Measurements from ENCODE around the gene NAP1L1. TPM values are rescaled to one million over a fixed set of nuclear protein-coding genes. Genes with fewer than 3 reads are reported as not detected.

Gene NAP1L1
- total RNA-seq, 1 experiment from 2014 or later = 260 TPM

DNA sequence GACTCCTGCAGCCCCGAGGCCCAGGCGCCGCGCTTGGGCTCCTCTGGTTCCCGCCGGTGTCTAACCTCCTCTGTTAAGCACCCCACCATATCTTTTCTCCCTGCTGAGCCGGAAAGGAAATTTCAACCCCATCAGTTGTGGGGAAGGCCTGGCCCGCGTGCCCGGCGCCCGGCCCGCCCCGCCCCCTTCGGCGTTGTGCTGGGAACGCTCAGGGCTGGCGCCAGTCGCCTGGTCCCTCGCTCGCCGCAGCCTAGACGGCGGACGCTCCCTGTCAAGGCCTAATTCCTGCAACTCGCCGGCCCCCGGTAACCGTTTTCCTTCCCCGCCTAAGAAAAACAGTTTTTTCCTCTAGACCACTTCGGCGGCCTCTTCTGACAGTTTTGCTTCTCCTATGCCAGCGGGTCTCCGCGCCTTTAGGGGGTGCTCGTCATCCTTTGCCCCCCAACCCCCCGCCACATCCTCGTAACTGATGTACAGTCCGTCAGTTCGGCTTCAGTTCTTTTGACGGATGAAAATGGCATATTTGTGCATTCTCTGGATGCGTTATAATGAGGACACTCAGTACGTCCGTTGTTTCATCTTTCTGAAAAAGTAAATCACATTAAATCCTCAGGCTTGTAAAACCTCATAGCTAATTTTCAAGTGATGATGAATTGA is 506 bp upstream of the NAP1L1 start:
- no peak for DNase-seq (ENCODE audit: low read depth)

DNA sequence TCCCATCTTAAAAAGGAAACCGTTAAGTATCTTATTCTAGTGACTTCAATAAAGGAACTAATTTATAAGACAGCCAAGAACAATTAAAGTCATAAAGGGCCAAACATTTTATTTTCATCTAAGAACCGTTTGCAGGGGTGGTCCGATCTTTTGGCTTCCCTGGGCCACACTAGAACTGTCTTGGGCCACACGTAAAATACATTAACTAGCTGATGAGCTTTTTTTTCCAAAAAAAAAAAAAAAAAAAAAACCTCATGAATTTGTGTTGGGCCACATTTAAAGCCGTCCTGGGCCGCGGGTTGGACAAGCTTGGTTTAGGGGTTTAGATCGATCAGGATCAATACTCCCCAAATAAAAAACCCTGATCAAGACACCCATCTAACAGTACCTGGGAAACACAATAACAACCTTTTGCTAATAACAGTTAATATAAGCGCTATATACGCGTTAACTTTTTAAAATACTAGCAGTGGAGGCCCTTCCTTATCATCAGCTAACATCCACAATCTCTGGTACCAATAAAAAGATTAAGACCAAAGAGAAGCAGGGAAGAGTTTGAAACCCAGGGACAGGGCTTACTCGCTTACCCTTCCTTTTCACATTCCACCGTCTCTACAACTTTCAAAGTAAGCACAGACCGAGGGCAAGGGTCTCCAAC is 1.1 kb downstream of the NAP1L1 start:
- DNase-seq (ENCODE audit: low read depth) = no peak

DNA sequence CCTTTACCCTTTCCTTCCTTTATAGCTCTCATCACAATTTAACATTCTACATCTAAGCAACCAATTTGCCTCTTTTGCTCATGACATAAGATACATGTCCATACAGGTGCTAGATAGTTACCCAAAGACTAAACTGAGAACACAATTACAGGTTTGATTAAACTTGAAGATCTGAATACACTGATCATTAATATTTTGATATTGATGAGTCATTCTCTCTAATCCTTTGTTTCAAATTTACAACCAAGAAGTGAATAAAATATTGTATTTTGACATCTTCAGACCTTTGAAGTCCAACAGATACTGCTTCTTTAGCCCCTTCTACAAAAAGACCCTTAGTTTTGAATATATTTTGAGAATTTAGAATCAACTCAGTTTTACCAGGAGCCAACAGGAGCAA is 2.6 kb downstream of the NAP1L1 start:
- DNase-seq (ENCODE audit: low read depth) = no peak

DNA sequence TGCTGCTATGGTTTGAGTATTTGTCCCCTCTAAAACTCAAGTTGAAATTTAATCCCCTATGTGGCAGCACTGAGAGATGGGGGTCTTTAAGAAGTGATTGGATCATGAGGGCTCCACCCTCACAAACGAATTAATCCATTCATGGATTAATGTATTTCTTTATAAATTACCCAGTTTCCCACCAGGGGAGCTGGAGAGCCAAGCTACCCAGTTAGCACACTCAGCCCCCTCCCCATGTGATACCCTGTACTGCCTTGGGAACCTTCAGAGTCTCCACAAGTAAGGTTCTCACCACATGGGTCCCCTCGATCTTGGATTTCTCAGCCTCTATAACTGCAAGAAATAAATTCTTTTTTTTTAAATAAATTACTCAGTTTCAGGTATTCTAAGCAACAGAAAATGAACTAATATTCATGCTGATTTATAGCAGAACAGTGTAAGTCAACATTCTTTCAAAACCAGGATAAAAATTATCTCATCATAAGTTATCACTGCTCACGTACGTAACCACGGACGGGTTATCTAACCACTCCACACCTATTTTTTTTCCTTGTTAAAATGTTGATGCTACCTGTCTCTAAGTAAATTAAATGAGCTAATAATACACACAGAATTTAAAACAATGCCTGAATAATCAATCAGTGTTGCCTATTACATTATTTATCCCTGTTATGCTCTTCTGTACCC is 3.6 kb downstream of the NAP1L1 start:
- no peak for DNase-seq (ENCODE audit: low read depth)

DNA sequence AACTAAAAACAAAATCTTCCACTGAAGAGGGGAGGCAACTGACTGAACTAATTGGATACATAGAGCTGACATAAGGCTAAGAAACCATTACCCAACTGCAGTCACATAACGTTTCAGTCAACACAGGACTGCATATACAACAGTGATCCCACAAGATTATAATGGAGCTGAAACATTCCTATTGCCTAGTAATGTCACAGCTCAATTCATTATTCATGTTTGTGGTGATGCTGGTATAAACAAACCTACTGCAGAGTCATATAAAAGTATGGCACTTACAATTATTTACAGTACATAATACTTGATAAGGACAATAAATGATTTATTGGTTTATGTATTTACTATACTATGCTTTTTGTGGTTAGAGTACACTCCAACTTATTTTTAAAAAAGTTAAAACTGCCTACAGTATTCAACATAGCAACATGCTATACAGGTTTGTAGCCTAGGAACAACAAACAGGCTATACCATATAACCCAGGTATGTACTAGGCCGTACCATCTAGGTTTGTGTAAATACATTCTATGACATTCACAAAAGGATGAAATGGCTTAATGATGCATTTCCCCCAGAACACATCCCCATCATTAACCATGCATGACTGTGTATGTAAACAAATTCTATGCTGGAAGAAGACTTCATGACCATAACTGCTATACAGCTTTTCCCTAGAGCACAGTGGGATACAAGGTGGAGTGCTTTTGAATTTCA is 4.3 kb downstream of the NAP1L1 start:
- DNase-seq (ENCODE audit: low read depth) = peak; percentile 76

DNA sequence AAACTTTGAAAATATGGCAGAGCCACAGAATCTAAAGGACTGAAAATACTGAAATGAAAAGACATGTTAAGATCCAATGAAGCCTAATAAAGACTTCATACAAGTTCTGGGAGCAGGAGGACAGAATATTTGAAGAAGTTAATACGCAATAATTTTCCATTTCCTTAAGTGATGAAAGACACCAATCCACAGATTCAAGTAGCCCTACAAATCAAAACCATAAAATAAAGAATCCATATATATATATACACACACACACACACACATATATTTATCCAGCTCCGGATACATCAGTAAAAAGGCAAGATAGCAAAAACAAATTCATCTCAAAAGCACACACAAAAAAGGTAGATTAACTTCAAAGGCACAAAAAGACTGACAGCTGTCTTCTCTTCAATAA is 5.7 kb downstream of the NAP1L1 start:
- DNase-seq (ENCODE audit: low read depth) = no peak

DNA sequence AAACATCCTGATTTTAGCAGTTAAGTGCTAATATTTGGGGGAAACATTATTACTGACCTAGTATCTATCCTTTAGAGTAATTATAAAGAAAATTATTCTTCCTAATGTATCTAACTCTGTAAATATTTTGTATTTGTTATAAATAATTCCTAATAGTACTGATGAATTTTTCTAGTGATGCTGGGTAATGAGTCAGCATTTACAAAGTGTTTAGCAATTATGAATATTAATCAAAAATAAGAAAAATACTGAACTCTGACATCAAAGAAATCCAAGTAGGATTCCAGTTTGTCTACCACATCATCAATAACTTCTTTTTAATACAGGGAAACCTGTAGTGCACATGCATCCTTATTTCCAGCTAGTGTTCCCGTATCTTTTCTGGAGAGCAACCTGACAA is 9.0 kb downstream of the NAP1L1 start:
- no peak for DNase-seq (ENCODE audit: low read depth)

DNA sequence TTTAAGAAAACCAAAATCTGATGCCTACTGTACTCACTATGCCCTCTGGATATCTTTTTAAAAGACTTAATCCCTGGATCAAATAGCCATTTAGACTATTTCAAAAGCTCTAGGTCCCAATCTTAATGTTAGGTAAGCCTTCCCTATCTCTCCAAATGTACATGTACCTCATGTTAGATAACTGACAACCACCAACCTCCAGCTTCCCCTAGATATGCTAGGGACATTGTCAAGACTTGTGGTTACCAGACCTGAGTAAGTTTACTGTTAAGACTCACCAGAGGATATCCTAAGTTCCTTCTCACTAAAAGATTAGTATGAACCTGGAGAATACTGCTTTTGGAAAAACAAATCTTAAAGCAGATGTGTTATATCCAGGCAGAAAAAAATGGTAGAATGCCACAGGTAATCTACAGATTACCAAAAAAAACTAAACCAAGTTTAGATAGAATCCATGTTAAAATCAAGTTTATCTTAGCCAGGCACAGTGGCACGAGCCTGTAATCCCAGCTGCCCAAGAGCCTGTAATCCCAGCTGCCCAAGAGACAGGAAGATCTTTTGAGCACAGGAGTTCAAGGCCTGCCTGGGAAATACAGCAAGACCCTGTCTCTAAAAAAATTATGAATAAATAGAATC is 9.7 kb downstream of the NAP1L1 start:
- no peak for DNase-seq (ENCODE audit: low read depth)

DNA sequence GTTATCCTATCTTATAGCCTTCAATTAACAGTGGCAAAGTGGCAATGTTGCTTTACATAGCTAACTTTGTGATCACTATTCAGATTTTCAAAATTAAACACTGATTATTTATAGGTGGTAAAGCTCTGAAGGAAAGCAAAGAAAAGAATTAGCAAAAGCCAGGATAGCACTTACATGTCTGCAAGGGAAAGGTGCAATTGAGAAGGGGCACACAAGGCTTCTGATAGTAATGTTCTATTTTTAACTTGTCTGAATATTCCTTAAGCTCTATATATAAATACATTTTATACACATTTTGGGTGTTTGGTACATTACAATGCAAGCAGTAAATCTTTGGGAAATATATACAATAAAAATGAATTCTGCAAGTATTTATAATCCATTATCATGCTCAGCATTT is 10.9 kb downstream of the NAP1L1 start:
- DNase-seq (ENCODE audit: low read depth) = no peak

DNA sequence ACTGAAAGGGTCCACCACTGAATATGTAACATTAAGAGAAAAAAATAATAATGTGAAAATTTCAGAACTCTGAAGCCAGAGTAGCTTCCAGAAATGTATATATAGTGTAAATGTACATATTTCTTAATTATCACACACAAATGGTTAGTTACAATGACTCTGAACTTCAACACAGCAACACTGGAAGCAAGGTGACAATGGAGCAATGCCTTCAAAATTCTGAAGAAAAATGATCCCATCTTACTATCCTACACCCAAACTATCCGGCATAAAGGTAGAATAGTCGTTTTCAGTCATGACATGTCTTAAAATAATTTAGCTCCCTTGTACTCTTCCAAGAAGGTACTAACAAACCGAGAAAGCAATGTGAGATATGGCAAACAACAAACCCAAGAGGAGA is 11.9 kb downstream of the NAP1L1 start:
- no peak for DNase-seq (ENCODE audit: low read depth)

DNA sequence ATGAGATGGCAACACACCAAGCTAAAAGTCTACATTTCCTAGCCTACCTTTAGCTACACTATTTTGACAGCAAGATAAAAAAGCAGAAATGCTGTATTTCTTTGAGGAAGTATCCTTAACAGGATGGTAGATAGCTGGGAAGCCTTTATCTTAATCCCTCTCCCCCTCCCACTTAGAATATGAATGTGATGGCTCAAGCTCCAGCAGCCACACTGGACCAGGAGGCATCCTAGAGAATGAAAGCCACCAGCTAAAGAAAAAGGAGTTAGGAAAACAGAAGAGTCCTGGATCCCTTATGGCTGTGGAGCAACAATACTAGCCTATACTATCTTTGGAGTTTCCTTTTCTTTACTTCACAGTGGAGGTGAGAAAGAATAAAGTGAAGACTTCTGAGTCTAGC is 15.1 kb downstream of the NAP1L1 start:
- DNase-seq (ENCODE audit: low read depth) = no peak

DNA sequence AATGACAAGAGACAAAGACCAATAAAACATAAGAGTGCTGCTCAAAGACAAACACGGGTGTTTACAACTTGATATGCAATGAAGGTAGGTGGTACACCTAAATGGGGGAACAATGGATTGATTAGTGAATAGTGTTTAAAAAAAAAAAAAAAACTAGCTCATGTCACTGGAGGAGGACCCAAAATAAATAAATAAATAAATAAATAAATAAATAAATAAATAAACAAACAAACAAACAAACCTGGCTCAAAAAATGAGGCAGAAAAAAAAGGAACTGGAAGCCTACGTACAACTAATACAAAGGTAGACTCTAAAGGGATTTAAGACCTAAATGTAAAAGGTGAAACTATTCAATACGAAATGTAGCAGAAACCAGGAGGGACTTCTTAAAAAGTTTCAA is 18.6 kb downstream of the NAP1L1 start:
- DNase-seq (ENCODE audit: low read depth) = no peak

DNA sequence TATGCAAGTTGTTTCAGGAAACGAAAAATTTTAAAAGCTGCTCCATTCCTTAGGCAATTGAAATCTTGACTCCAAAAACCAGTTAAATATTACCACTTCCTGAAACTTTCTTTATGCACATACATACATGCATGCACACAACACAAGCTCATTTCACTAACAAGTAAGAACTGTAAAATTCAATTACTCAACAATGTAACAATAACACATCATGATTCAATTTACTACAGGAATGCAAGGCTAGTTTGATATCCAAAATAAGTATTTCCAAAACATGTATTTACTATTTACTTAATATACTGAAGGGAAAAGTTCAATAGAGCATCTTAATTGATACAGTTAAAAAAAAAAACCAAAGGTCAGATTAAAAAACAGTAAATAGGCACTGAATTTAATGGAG is 19.6 kb downstream of the NAP1L1 start:
- DNase-seq (ENCODE audit: low read depth) = no peak

DNA sequence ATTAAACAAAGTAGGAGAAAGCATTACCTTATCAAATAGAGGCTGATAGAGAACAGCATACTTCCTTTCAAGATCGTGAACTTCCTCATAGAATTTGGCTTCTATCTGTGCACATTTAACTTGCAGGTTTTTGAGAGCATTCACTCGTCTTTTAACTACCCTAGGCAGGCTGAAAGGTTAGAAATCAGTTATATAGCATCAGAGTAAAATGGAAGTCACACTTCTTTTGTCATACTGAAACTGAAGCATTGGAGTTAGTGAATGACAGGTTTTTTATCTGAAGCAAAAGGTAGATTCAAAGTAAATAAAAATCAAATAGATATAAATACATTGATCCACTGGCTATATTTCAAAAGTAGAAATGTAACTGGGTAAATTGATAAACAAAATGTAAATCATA is 24.4 kb downstream of the NAP1L1 start:
- no peak for DNase-seq (ENCODE audit: low read depth)

DNA sequence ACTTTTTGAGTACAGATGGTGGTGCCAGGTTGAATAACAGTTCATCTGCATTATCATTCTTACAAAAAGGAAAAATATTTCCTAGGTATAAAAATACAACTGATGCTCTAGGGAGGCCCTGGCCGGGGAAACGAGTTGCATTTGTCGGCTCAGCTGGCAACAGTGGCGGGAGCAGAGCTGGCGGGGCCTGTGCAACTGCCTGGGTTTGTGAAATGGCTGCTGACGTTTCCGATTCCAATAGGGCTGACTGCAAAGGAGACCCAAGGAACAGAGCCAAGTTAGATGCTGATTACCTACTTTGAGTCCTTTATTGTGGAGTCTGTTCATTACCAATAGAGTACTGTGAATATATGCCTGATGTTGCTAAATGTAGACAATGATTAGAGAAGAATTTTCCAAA is 27.2 kb downstream of the NAP1L1 start:
- no peak for DNase-seq (ENCODE audit: low read depth)

DNA sequence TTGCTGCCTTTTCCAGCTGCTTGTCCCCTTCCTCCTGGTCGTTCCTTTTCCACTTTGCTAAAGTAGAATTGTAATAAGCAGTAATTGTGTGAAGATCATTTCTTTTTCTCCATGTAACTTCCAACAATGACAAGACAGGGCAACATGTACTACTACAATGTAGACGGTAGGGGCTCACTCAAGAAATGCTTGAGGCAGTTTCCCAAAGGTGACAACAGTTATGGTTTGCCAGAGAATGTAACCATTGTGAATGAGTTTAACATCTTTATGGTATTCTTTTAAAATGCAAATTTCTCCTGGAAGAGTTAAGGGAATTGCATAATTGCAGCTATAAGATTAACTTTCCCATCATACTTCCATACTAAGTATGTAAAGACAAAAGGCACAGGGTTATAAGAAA is 29.1 kb downstream of the NAP1L1 start:
- no peak for DNase-seq (ENCODE audit: low read depth)

DNA sequence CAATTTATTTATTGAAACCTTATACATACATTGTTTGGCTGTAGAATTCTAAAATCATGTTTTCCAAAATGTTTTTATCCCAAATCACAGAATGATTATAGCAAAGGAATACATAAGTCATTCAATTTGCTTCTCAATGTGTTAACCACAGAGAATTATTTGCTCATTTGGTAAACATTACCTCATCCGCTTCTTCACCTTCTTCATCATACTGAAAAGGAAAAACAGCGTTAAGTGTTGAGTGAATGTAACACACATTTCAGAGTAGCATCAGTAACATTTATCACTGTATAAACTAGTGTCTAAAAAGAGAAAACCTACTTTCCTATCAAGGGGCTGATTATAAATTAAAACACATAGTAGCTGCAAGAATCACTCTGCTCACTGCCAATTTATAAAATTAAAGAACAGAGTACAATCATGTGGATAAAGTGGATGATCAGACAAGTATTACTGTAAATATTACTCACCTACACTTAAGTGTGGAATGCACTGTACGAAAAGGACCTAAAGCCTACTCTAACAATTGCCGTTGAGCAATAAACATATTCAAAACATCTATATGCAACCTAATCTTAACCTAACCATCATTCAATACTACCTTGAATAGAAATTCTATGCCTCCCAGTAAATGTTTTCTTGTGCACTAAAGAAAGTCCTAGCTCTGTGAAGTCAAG is 34.8 kb downstream of the NAP1L1 start:
- no peak for DNase-seq (ENCODE audit: low read depth)

DNA sequence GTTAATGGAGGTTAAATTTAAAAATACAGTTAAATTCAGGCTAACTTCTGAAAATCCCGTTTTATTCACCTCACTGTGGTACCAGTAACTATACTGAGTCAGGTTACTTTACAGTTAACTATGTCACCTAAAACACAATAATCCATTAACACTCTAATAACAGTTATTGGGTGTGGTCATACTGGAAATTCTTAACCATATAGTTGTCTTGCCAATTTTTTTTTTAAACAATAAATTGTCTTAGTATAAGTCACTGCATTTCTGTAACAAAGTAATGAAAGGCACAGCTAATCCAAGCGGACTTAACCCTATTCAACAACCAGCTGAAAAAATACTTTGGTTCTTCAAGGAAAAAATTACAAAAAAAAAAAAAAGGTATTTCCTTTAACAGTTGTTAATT is 36.7 kb downstream of the NAP1L1 start:
- no peak for DNase-seq (ENCODE audit: low read depth)

DNA sequence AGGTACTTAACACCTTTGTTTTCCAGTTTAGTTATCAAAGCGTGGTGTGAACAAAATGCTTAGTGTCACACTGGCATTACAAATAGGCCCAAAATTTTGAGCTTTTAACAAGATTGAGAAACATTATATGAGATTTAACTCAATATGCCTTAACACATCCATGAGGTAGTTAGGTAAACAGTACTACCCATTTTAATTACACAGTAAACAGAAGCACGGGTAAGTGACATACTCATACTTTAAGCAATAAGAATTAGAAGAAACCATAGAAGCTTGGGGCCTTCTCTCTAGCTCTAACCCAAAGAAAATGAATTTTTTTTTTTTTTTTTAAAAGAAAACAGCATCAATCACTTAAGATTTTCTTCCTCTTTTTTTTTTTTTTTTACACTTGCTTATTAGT is 37.4 kb downstream of the NAP1L1 start:
- no peak for DNase-seq (ENCODE audit: low read depth)

DNA sequence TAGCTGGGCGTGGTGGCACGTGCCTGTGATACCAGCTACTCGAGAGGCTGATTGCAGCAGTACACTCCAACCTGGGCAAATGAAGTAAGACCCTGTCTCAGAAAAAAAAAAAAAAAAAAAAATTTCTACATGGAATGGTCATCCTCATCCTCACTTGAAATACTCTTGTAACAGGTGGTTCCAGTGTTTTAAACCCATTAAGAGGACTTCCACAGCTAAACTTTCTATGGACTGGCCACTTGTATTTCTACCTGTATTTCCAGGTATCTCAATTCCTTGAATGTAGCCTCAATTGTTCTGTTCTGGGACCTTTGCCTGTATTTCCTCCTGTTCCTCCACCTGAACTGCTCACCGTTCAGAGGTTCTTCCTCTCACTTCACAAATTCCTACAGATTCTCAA is 41.1 kb downstream of the NAP1L1 start:
- no peak for DNase-seq (ENCODE audit: low read depth)

DNA sequence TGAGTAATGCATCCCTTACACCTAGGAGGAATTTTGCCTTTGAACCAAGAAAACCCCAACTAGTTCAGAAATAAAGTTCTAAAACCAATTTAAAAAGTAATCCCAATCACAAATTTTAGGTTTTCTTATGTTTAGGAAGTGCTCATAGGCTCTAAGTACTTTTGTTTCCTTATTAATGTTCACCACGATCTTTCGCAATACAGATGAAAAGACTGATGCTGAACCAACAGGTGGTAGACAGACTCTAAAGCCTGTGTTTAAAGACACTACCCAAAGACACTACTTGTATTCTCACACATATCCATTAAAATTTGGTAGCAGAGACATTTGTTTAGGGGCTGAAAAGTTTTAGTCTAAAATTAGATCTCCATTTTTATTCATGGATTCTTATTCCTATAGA is 42.3 kb downstream of the NAP1L1 start:
- no peak for DNase-seq (ENCODE audit: low read depth)

DNA sequence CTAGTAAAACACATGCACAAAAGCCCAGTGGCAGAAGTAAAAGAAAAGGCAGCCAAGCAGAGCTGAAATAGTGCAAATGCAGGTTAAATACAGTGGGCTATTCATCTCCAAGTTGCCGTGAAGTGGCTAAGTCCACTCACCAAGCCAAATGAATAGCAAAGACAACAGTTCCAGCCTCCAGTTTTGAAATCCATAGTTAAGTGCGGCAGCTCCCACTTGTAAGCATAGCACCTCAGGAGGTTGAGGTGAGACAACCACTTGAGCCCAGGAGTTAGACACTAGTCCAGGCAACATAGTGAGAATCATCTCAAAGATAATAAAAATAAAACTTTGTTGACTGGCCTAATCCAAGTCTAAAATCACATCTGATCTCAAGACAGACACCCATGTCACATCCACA is 43.1 kb downstream of the NAP1L1 start:
- DNase-seq (ENCODE audit: low read depth) = no peak

Measured in M059J (cell line).